GM12891 (cell line): ENCODE results near the gene OIT3.

ENCODE experiments used
- DNase-seq: peaks from one replicate; pipeline ENCODE4 v3.0.0; 2011; ENCODE audit warnings: low spot score; ENCODE audit not compliant: insufficient read length
- FAIRE-seq: peaks from 2 replicates; lab custom pipeline; 2011; peaks lifted over from hg19 to GRCh38; lab: Jason Lieb, UNC
- PAX5 ChIP-seq: IDR thresholded peaks from 2 replicates; pipeline ENCODE4 v1.6.1; 2011; ENCODE audit warnings: low read length, moderate library complexity, mild to moderate bottlenecking; ENCODE audit not compliant: insufficient read depth, severe bottlenecking
- POLR2A ChIP-seq: IDR thresholded peaks from 2 replicates; pipeline ENCODE4 v1.6.1; 2011; ENCODE audit warnings: low read depth, low read length, control low read depth
- POLR2AphosphoS5 ChIP-seq: IDR thresholded peaks from 2 replicates; pipeline ENCODE4 v1.6.1; 2011; ENCODE audit warnings: low read depth, low read length, control low read depth
- POU2F2 ChIP-seq: IDR thresholded peaks from 2 replicates; pipeline ENCODE4 v1.6.1; 2011; ENCODE audit warnings: low read depth, mild to moderate bottlenecking, control low read depth, low read length, moderate library complexity
- SPI1 ChIP-seq: IDR thresholded peaks from 2 replicates; pipeline ENCODE4 v1.6.1; 2011; ENCODE audit warnings: low read depth, low read length, control low read depth
- TAF1 ChIP-seq: IDR thresholded peaks from 2 replicates; pipeline ENCODE4 v1.6.1; 2011; ENCODE audit warnings: low read depth, low read length, control low read depth

The OIT3 gene

DNA sequence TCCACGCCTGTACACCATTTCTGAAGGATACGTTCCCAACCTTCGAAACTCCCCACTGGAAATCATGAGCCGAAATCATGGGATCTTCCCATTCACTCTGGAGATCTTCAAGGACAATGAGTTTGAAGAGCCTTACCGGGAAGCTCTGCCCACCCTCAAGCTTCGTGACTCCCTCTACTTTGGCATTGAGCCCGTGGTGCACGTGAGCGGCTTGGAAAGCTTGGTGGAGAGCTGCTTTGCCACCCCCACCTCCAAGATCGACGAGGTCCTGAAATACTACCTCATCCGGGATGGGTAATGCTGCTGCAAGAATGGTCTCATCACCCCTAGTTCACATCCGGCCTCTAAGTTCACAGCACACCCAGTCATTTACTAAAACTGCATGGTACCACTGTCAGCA lies 30.8 kb downstream of the OIT3 start:
- TF ChIP-seq POLR2A (no peak), POU2F2 (no peak), POLR2AphosphoS5 (no peak), TAF1 (no peak), SPI1 (no peak), PAX5 (no peak)
- FAIRE-seq, result no peak

DNA sequence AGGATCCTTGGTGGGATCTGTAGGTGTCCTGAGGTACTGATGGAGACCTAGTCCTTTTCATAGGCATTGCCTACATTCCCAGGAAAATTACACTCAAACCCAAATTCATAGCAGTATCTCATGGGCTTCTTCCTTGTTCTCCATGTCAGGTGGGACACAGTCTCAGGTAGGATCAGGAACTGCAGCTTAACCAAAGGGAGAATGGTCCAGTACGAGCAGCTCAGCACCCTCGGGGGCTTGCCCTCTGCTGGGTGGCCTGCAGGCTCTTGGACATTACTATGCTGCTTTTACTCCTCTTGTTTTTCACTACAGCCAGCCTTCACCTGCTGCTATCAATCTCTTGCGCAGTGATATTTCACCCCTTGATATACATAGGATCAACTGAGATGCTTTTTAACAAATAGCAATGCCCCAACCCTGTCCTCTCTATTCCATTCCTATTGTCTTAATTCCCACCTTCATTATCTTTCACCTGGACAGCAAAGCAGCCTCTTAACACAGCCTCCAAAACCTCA lies 32.5 kb downstream of the OIT3 start:
- no peak for DNase-seq
- FAIRE-seq, result no peak
- TF ChIP-seq TAF1, result no peak
- TF ChIP-seq POLR2AphosphoS5, result no peak
- TF ChIP-seq PAX5, result no peak
- no peak for TF ChIP-seq SPI1
- TF ChIP-seq POLR2A, result no peak
- no peak for TF ChIP-seq POU2F2

More for the DNA sequence above, 30.8 kb downstream of the OIT3 start:
- no peak for DNase-seq

DNA sequence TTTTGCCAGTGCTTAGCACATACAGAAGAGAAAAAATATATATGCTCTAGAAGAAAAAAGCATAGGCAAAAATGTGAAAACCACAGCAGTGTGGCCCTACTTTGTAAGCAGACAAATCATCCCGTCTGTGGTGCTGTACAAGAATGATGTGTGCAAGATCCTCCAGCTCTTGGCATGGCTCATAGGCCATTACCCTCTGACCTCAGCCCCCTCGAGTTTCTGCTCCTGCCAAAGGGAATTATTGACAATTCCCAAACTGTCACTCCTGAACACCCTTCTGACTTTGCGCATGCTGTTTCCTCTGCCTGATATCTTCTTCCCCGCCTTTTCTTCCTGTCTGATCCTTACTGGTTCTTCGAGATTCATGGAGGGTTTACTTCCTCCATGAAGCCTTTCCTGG lies 33.9 kb downstream of the OIT3 start:
- no peak for TF ChIP-seq POLR2AphosphoS5
- no peak for TF ChIP-seq POLR2A
- no peak for TF ChIP-seq SPI1
- TF ChIP-seq POU2F2, result no peak
- no peak for TF ChIP-seq TAF1
- no peak for TF ChIP-seq PAX5
- FAIRE-seq, result no peak
- no peak for DNase-seq

DNA sequence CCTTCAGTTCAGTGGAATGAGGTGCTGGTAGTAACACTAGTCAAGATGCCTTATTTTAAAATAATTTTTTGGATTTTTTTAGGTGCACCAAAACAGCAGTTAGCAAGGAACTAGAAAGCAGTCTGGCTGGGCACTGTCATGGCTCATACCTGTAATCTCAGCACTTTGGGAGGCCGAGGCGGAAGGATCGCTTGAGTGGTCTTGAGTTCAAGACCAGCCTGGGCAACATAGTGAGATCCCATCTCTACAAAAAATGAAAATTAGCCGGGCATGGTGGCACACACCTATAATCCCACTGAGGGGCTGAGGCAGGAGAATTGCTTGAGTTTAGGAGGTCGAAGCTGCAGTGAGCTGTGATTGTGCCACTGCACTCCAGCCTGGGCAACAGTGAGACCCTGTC lies 35.3 kb downstream of the OIT3 start:
- FAIRE-seq (no peak), DNase-seq (no peak)
- no peak for TF ChIP-seq TAF1
- TF ChIP-seq POLR2A, result no peak
- TF ChIP-seq SPI1, result no peak
- TF ChIP-seq POU2F2, result no peak
- no peak for TF ChIP-seq POLR2AphosphoS5
- TF ChIP-seq PAX5, result no peak

DNA sequence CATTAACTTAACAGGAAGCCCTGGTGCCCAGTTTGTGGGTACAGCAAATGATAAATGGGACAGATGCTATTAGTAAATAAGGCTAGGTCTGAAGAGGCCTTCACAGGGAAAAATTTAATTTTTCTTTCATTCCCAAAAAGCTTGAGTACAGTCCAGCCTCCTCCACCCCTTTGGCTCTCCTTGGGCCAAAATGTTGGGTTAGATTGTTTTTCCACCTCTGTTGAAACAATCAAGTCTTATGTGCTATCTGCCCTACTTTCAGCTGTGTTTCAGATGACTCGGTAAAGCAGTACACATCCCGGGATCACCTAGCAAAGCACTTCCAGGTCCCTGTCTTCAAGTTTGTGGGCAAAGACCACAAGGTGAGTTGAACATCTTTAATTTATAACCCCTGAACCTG lies 36.7 kb downstream of the OIT3 start:
- DNase-seq, result no peak
- TF ChIP-seq POLR2AphosphoS5 (no peak), POU2F2 (no peak), POLR2A (no peak), TAF1 (no peak), PAX5 (no peak)
- FAIRE-seq, result no peak

DNA sequence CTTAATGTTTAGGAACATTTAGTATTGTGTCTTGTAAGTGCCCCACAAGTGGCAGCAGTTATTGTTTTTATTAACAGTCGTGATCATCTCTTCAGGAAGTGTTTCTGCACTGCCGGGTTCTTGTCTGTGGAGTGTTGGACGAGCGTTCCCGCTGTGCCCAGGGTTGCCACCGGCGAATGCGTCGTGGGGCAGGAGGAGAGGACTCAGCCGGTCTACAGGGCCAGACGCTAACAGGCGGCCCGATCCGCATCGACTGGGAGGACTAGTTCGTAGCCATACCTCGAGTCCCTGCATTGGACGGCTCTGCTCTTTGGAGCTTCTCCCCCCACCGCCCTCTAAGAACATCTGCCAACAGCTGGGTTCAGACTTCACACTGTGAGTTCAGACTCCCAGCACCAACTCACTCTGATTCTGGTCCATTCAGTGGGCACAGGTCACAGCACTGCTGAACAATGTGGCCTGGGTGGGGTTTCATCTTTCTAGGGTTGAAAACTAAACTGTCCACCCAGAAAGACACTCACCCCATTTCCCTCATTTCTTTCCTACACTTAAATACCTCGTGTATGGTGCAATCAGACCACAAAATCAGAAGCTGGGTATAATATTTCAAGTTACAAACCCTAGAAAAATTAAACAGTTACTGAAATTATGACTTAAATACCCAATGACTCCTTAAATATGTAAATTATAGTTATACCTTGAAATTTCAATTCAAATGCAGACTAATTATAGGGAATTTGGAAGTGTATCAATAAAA lies 38.9 kb downstream of the OIT3 start:
- TF ChIP-seq POU2F2 (no peak), TAF1 (no peak), PAX5 (no peak), POLR2AphosphoS5 (no peak), SPI1 (no peak), POLR2A (no peak)
- FAIRE-seq (no peak), DNase-seq (no peak)

DNA sequence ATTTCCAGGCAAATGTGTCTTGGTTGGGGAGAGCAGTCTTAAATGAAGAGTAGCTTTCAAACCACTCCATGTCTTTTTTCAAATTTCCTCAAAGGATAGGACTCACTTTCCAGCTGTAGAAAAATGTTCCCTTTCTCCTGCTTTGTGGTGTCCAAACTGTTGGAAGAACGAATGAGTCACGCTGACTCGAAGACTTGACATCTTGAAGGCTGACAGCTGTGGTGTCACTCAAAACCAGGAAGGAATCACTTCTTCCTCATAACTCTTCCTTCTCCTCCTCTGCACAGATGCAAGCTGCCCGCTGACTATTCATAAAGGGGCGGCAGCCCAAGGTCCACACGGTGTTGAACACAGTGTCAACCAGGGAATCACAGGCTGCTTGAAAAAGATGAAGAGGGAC lies 41.8 kb downstream of the OIT3 start:
- FAIRE-seq, result no peak
- no peak for TF ChIP-seq TAF1
- no peak for TF ChIP-seq PAX5
- no peak for TF ChIP-seq SPI1
- TF ChIP-seq POU2F2, result no peak
- no peak for TF ChIP-seq POLR2AphosphoS5
- TF ChIP-seq POLR2A, result no peak
- no peak for DNase-seq

DNA sequence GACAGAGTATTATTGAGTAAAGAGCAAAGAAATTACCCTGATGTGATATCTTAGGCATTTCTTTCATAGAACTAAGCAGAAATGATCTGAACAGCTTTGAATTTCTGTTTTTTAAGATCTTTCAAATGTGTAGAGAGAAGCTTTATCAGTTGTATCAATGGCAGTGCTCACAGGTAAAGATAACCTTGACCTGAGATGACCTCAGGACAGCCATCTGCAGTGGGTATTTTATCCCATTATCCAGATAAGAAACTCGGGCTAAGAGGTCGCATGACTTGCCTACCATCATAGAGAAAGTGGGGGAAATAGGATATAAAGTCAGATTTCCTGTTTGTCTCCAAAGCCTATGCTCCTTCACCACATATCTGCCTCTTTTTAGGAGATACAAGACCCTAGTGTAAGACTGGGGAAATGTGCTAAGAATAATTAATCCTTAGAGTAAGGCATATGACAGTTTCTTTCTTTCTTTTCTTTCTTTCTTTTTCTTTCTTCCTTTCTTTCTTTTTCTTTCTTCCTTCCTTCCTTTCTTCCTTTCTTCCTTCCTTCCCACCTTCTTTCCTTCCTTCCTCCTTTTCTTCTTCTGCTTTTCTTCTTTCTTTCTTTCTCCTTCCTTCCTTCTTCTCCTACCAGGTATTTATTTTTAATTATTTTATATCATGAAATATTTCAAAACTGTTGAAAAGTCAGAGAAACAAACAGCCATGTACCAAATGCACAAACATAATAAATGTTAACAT lies 50.1 kb downstream of the OIT3 start:
- TF ChIP-seq TAF1 (no peak), POLR2AphosphoS5 (no peak), POU2F2 (no peak), POLR2A (no peak), SPI1 (no peak), PAX5 (no peak)
- FAIRE-seq (no peak), DNase-seq (no peak)

DNA sequence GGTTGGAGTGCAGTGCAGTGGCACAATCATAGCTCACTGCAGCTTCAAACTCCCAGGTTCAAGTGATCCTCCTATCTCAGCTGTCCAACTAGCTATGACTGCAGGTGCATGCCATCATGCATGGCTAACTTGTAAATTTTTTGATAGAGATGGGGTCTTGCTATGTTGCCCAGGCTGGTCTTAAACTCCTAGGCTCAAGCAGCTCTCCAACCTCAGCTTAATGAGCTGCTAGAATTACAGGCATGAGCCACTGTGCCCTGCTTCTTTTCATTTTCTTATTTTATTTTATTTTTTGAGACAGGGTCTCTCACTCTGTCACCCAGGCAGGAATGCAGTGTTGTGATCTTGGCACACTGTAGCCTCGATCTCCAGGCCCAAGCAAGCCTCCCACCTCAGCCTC lies 53.4 kb downstream of the OIT3 start:
- FAIRE-seq, result no peak
- no peak for TF ChIP-seq POLR2A
- no peak for TF ChIP-seq SPI1
- TF ChIP-seq POU2F2, result no peak
- no peak for DNase-seq
